ENCODE measurements around the gene SPATA3.

DNA sequence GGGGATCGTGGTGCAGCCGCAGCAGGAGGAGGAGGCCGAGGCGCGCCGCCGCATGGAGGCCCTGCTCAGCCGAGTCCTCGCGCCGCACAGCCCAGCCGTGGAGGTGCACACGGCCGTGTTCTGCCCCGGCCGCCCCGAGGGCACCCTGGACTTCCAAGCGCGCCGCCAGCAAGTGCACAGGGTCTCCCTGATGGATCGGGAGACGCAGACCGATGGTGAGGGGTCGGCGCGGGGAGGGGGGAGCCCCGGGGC, 5.1 kb upstream of the SPATA3 start:
- no peak for TF ChIP-seq EGR1 (IDR thresholded peaks at IDR 0.05; ENCODE audit: low read depth in 2 of 2)
- TF ChIP-seq, protein P1, sequence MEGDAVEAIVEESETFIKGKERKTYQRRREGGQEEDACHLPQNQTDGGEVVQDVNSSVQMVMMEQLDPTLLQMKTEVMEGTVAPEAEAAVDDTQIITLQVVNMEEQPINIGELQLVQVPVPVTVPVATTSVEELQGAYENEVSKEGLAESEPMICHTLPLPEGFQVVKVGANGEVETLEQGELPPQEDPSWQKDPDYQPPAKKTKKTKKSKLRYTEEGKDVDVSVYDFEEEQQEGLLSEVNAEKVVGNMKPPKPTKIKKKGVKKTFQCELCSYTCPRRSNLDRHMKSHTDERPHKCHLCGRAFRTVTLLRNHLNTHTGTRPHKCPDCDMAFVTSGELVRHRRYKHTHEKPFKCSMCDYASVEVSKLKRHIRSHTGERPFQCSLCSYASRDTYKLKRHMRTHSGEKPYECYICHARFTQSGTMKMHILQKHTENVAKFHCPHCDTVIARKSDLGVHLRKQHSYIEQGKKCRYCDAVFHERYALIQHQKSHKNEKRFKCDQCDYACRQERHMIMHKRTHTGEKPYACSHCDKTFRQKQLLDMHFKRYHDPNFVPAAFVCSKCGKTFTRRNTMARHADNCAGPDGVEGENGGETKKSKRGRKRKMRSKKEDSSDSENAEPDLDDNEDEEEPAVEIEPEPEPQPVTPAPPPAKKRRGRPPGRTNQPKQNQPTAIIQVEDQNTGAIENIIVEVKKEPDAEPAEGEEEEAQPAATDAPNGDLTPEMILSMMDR (IDR thresholded peaks at IDR 0.05; ENCODE audit: low read depth, low read length, missing input control) = no peak
- TF ChIP-seq JUND (IDR thresholded peaks at IDR 0.05) = no peak
- TF ChIP-seq MAX (IDR thresholded peaks at IDR 0.05) = no peak
- TF ChIP-seq, protein P2, sequence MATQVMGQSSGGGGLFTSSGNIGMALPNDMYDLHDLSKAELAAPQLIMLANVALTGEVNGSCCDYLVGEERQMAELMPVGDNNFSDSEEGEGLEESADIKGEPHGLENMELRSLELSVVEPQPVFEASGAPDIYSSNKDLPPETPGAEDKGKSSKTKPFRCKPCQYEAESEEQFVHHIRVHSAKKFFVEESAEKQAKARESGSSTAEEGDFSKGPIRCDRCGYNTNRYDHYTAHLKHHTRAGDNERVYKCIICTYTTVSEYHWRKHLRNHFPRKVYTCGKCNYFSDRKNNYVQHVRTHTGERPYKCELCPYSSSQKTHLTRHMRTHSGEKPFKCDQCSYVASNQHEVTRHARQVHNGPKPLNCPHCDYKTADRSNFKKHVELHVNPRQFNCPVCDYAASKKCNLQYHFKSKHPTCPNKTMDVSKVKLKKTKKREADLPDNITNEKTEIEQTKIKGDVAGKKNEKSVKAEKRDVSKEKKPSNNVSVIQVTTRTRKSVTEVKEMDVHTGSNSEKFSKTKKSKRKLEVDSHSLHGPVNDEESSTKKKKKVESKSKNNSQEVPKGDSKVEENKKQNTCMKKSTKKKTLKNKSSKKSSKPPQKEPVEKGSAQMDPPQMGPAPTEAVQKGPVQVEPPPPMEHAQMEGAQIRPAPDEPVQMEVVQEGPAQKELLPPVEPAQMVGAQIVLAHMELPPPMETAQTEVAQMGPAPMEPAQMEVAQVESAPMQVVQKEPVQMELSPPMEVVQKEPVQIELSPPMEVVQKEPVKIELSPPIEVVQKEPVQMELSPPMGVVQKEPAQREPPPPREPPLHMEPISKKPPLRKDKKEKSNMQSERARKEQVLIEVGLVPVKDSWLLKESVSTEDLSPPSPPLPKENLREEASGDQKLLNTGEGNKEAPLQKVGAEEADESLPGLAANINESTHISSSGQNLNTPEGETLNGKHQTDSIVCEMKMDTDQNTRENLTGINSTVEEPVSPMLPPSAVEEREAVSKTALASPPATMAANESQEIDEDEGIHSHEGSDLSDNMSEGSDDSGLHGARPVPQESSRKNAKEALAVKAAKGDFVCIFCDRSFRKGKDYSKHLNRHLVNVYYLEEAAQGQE (IDR thresholded peaks at IDR 0.05) = no peak
- no peak for TF ChIP-seq TAF1 (conservative IDR thresholded peaks at IDR 0.05)
- TF ChIP-seq YY1 (IDR thresholded peaks at IDR 0.05) = no peak
- TF ChIP-seq, protein P3, sequence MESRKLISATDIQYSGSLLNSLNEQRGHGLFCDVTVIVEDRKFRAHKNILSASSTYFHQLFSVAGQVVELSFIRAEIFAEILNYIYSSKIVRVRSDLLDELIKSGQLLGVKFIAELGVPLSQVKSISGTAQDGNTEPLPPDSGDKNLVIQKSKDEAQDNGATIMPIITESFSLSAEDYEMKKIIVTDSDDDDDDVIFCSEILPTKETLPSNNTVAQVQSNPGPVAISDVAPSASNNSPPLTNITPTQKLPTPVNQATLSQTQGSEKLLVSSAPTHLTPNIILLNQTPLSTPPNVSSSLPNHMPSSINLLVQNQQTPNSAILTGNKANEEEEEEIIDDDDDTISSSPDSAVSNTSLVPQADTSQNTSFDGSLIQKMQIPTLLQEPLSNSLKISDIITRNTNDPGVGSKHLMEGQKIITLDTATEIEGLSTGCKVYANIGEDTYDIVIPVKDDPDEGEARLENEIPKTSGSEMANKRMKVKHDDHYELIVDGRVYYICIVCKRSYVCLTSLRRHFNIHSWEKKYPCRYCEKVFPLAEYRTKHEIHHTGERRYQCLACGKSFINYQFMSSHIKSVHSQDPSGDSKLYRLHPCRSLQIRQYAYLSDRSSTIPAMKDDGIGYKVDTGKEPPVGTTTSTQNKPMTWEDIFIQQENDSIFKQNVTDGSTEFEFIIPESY (IDR thresholded peaks at IDR 0.05) = no peak
- TF ChIP-seq RXRA (IDR thresholded peaks at IDR 0.05) = no peak
- TF ChIP-seq, protein P4, sequence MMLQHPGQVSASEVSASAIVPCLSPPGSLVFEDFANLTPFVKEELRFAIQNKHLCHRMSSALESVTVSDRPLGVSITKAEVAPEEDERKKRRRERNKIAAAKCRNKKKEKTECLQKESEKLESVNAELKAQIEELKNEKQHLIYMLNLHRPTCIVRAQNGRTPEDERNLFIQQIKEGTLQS (IDR thresholded peaks at IDR 0.05) = no peak

All from liver (tissue), 3 donors.